HG03571 (cell line): Measurements from ENCODE around the gene JAG1.

Source experiments
- ATAC-seq: cut with Tn5 transposase; IDR thresholded peaks from one replicate; pipeline ENCODE4 v1.9.1; 2021; ENCODE audit not compliant: unreplicated experiment

The JAG1 gene

GRCh38 chr20:10699941-10700340 is 26.1 kb upstream of the JAG1 start:
- no peak for ATAC-seq

DNA sequence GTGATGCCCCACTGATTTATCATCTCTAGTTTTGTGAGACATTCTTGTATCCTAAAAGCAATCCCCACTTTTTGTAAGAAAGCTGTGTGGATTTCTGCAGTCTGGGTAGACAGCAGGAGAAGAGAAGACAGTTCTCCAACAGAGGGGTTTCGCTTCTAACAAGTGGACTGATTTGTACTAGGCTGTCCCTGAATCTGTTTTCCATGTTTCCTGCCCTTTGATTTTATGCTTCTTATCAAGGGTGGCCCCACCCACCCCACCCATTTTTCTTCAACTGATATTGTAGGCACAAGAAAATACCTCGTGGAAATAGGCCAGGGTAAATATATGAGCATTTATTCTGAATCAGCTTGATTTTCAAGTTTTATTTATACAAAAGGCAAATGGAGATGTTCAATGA is 25.7 kb upstream of the JAG1 start:
- ATAC-seq: no peak

GRCh38 chr20:10696650-10697049 is 22.9 kb upstream of the JAG1 start:
- no peak for ATAC-seq

- ATAC-seq: no peak
These were observed 15.6 kb upstream of the JAG1 start for GRCh38 chr20:10689385-10689784.

- ATAC-seq: no peak
These were observed 14.1 kb upstream of the JAG1 start for GRCh38 chr20:10687895-10688294.

- ATAC-seq: no peak
These were observed 12.7 kb upstream of the JAG1 start for GRCh38 chr20:10686356-10687133.

DNA sequence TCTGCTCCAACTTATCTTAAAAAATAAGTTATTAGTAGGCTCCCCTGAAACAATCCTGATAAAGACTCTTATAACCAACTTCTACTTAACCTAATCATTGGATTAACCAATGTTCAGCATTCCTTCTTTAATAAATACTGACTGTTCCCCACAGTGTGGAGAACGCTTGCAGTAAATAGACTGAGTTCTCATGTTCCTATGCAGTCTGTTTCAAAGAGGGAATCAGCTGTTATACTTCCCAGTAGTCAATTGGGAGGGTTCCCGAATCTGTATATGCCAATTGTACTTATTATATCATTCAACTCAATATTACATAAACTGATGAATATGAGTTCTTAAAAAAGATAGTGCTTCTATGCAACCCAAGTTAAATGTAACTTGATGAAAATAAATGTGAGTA is 9.7 kb upstream of the JAG1 start:
- ATAC-seq: no peak

GRCh38 chr20:10682939-10683338 is 9.1 kb upstream of the JAG1 start:
- ATAC-seq: no peak

DNA sequence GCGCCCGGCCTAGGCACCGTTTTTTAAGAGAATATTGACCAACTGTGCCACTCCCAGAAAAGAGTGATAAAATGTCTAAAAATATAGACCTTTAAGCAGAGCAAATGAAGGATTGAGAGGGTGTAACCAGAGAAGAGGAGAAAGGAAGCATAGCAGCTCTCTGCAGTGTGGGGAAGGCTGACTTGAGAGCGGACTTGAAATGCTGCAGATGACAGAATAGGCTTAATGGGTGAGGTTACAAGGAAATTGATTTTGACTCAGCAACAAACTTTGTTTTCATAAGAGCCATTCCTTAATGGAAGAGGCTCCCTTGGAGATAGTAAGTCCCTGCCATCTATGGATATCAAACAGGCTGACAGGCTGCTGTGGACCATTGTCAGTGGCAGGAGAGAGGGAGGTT is 7.7 kb upstream of the JAG1 start:
- ATAC-seq: no peak

DNA sequence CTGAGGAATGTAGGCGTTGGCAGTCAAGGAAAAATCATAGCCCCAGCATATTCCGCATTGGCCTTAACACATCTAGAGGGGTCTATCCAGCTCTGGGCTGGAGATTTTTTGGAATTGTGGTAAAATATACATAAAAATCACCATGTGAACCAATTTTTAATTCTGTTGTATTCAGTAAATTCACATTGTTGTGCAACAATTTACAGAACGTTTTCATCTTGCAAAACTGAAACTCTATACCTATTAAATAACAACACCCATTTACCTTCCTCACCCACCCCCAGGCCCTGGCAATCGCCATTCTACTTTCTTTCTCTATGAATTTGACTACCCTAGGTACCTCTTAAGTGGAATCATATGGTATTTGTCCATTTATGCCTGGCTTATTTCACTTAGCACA is 6.8 kb upstream of the JAG1 start:
- ATAC-seq: no peak

- ATAC-seq: no peak
These were observed 5.5 kb upstream of the JAG1 start for GRCh38 chr20:10679269-10679668.

- ATAC-seq: no peak
These were observed 2.7 kb upstream of the JAG1 start for GRCh38 chr20:10676518-10676917.

DNA sequence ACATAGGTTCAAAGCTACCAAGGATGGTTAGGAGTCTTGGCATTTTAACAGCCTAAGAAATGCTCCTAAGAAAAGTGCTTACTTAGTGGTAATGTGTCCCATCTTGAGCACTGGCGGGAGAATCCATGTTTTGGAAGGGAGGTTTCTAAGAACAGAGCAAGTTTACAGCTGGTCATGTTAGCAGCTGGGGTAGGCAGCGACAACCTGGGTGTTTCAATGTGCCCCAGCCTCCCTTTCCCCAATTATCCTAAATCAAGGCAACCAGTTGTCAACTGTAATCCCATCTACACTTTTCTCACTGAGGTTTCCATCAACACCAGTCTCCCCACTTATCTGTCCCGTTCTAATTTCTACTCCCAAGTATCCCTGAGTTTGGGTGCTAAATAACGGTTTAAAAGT is 1.6 kb upstream of the JAG1 start:
- ATAC-seq: no peak

- ATAC-seq: peak; percentile 37
These were observed 1.1 kb upstream of the JAG1 start for GRCh38 chr20:10674684-10675449.

- ATAC-seq: no peak
These were observed 490 bp downstream of the JAG1 start for GRCh38 chr20:10673176-10673841.

GRCh38 chr20:10672624-10673127 is 1.1 kb downstream of the JAG1 start:
- no peak for ATAC-seq

DNA sequence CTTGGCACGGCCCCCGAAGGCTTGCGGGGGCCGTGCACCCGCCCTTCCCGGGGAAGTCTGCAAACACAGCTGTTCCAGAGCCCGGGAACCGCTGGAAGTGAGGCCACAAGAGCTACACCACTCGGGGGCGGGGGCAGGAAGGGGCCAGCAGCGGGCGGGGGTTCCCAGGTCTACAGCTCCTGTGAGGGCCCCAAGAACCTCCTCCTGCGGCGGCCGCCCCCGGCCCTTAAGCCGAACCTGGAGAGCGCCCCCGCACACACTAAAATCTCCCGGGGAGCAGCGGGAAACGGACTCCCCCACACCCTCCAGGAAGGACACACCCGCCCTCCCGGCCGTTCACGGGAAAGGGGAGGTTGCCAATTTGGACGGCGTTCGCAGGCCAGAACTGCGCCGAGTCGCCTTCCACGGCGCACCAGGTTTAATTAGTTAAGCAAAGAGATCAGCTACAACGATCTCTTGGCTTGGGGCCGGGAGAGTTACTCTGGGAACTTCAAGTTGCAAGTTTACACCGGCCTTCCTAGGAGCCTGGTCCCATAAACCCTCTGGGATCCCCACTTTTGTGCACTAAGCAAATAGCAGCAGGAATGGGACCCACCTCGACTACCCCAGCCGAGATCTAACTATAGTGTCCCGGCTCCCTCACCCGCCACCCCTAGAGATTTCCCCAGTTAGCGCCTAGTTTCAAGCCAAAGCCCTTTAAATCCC is 1.7 kb downstream of the JAG1 start:
- no peak for ATAC-seq

DNA sequence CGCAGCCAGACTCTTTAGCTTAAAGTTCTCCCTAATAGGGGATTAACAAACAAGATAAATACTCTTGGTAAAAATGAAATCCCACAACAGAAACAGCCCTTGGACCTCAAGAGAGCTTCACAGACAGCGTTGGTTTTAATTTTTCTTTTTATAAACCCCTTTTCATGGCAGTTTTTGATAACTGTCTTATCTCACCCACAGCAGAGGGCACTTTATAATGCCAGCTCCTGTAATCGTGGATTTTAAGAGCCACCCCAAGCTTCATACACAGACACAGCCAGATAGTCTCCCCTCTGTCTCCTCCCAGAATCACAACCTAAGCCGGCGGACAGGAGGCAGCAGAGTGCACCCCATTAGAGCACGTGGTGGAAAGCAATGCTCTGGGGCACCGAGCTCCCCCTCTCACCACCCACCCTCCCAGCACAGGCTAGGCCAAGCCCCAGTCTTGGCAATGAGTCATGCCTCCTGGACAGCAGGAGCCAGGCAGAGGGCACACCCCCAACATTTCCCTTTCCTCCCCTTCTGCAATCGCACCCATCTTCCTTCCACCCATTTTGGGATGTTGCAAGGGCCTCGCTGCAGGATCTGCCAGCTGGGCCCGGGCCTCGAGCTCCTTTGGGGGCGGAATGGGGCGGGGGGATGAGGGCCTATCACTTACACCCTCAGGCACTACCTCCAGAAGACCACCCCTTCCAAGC is 2.4 kb downstream of the JAG1 start:
- ATAC-seq: no peak

DNA sequence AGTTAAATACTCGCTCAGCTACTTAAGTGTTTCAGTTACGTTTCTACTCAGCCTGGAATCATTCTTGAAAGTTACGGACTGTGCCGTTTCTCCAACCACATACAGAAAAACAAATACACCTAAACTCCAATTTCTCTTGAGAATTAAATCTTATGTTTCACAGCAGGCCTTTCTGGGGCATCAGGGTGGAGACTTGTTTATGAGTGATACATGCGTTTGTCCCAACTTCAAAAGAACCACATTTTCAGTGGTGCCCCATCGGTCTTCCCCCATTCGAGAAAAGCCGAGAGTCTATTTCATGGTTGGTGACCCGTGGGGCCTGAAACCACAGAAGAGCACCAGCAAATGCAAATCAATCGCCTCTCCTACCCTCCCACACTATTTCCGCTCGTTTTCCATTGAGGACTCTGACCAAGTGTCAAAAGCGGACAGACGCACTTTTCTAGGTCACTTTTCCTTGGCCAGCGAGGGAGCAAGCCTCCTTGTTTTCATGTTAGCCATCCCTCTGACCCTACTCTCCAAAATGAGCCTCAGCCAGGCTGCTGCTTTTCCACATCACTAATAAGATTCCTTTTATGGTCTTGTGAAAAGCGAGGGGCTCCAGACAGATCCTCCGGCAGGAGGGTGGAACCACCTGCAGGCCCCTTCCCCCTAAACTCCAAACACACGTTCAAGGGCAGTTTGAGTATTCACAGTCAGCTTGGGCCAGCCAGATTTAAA is 3.1 kb downstream of the JAG1 start:
- peak; percentile 32 for ATAC-seq
